HEK293 (cell line): Measurements from ENCODE around the gene NT5DC3.

ENCODE experiments used
- CTCF ChIA-PET: fragments of 350-600 bp; formaldehyde crosslinking; extraction: SDS; loops from one replicate; lab custom pipeline; 2021; ENCODE audit warnings: antibody characterized with exemption; lab: Yijun Ruan, JAX
- POLR2A ChIA-PET: fragments of 300-600 bp; formaldehyde crosslinking; extraction: SDS; loops from one replicate; lab custom pipeline; 2020; ENCODE audit warnings: antibody characterized with exemption, inconsistent platforms; lab: Yijun Ruan, JAX
- H3K27ac ChIP-seq: fragments of 200-500 bp; sonication (Bioruptor generic); 2 replicates; pipeline ENCODE4 v1.5.1; 2014; ENCODE audit warnings: low read depth, low read length, control low read depth, inconsistent platforms; ENCODE audit errors: extremely low read depth
- H3K36me3 ChIP-seq, 2 experiments: fragments of 200-500 bp in 1 of 2; sonication (Bioruptor generic) in 1 of 2; 1 replicate in 1 of 2; 2 replicates in 1 of 2; pipeline ENCODE4 v1.5.1; 2014 to 2017; ENCODE audit warnings: inconsistent platforms in 2 of 2, low read length in 2 of 2; ENCODE audit not compliant: control insufficient read depth in 2 of 2, insufficient read depth in 1 of 2
- H3K4me1 ChIP-seq: fragments of 200-500 bp; sonication (Bioruptor generic); 2 replicates; pipeline ENCODE4 v1.5.1; 2014; ENCODE audit warnings: mild to moderate bottlenecking, low read length, inconsistent platforms; ENCODE audit not compliant: control insufficient read depth, insufficient read depth
- H3K4me3 ChIP-seq: 2 replicates; pipeline ENCODE4 v1.5.1; 2011; ENCODE audit warnings: low read depth, mild to moderate bottlenecking, control low read depth, low read length, moderate library complexity
- H3K9me3 ChIP-seq: fragments of 200-500 bp; sonication (Bioruptor generic); 2 replicates; pipeline ENCODE4 v1.5.1; 2014; ENCODE audit warnings: low read depth, low read length, inconsistent platforms; ENCODE audit not compliant: control insufficient read depth, insufficient read depth
- CTCF ChIP-seq: fragments of 450-650 bp; formaldehyde crosslinking; IDR thresholded peaks from 2 replicates; pipeline ENCODE4 v1.5.1; 2016; ENCODE audit warnings: missing biosample characterization, missing genetic modification characterization
- ELK4 ChIP-seq: IDR thresholded peaks from 2 replicates; pipeline ENCODE4 v1.6.1; 2011; ENCODE audit warnings: mild to moderate bottlenecking, low read depth, low read length, borderline replicate concordance
- KLF9 ChIP-seq: fragments of 450-650 bp; formaldehyde crosslinking; IDR thresholded peaks from 2 replicates; pipeline ENCODE4 v1.5.1; 2016; ENCODE audit warnings: missing biosample characterization, missing genetic modification characterization, low read depth
- PRDM10 ChIP-seq: fragments of 450-650 bp; formaldehyde crosslinking; IDR thresholded peaks from 2 replicates; pipeline ENCODE4 v1.5.1; 2016; ENCODE audit warnings: missing biosample characterization, missing genetic modification characterization
- SCRT1 ChIP-seq: fragments of 450-650 bp; formaldehyde crosslinking; IDR thresholded peaks from 2 replicates; pipeline ENCODE4 v1.5.1; 2016; ENCODE audit warnings: missing biosample characterization, missing genetic modification characterization, borderline replicate concordance
- SCRT2 ChIP-seq: fragments of 450-650 bp; formaldehyde crosslinking; IDR thresholded peaks from 2 replicates; pipeline ENCODE4 v1.5.1; 2016; ENCODE audit warnings: missing biosample characterization, missing genetic modification characterization
- TSHZ1 ChIP-seq: fragments of 450-650 bp; formaldehyde crosslinking; IDR thresholded peaks from 2 replicates; pipeline ENCODE4 v1.5.1; 2016; ENCODE audit warnings: missing biosample characterization, missing genetic modification characterization, borderline replicate concordance
- ZBTB49 ChIP-seq: fragments of 450-650 bp; formaldehyde crosslinking; IDR thresholded peaks from 2 replicates; pipeline ENCODE4 v1.5.1; 2016; ENCODE audit warnings: missing biosample characterization, missing genetic modification characterization, low read depth
- ZNF157 ChIP-seq: fragments of 450-650 bp; formaldehyde crosslinking; IDR thresholded peaks from 2 replicates; pipeline ENCODE4 v1.5.1; 2016; ENCODE audit warnings: missing biosample characterization, missing genetic modification characterization
- ZNF18 ChIP-seq: fragments of 450-650 bp; formaldehyde crosslinking; IDR thresholded peaks from 2 replicates; pipeline ENCODE4 v1.5.1; 2016; ENCODE audit warnings: missing biosample characterization, missing genetic modification characterization
- ZNF239 ChIP-seq: fragments of 450-650 bp; formaldehyde crosslinking; IDR thresholded peaks from 2 replicates; pipeline ENCODE4 v1.5.1; 2016; ENCODE audit warnings: missing biosample characterization, missing genetic modification characterization
- ZNF423 ChIP-seq: fragments of 450-650 bp; formaldehyde crosslinking; IDR thresholded peaks from 2 replicates; pipeline ENCODE4 v1.5.1; 2016; ENCODE audit warnings: missing biosample characterization, missing genetic modification characterization
- ZNF654 ChIP-seq: fragments of 450-650 bp; formaldehyde crosslinking; IDR thresholded peaks from 2 replicates; pipeline ENCODE4 v1.5.1; 2016; ENCODE audit warnings: low read depth, missing biosample characterization, missing genetic modification characterization

Gene NT5DC3

GRCh38 chr12:103773109-103773910 is 67.7 kb downstream of the NT5DC3 start (continued):
- TF ChIP-seq ZNF18 (tag by site-specific recombination) = no peak
- no peak for TF ChIP-seq ZBTB49 (tag by site-specific recombination)
- no peak for TF ChIP-seq ZNF423 (tag by site-specific recombination)
- no peak for TF ChIP-seq ELK4
- TF ChIP-seq KLF9 = no peak

GRCh38 chr12:103772367-103773108 is 68.5 kb downstream of the NT5DC3 start:
- POLR2A ChIA-PET = no interaction called here
- TF ChIP-seq SCRT1 (tag by site-specific recombination) (peak; percentile 76; the same call in 1 of the 2 replicates), PRDM10 (tag by site-specific recombination) (no peak), ZNF239 (tag by site-specific recombination) (no peak), SCRT2 (tag by site-specific recombination) (peak; percentile 84)
- TF ChIP-seq, all 188 proteins: peak for 2
- Histone ChIP-seq H3K9me3 (no peaks in the 10 kb centered on the region), H3K27ac (no peak overlapping the region), H3K4me3 (no peak overlapping the region), H3K4me1 (peaks cover 2% of the 10 kb centered on the region; the same call in 1 of the 2 replicates), H3K36me3 (peaks cover 0 to 33% of the 10 kb centered on the region in 2 experiments; a peak in 2 of 3 replicates)
- CTCF ChIA-PET = interaction anchor here (0.7 to 4.9 kb wide), 3 partner anchors 98 to 337 kb away, joined by 3 to 43 read pairs (median 8); no protein-coding TSS in a partner anchor

GRCh38 chr12:103771466-103771865 is 69.6 kb downstream of the NT5DC3 start:
- Histone ChIP-seq H3K27ac (no peak overlapping the region), H3K4me1 (peaks cover 2% of the 10 kb centered on the region; the same call in 1 of the 2 replicates), H3K4me3 (no peak overlapping the region), H3K36me3 (peaks cover 0 to 27% of the 10 kb centered on the region in 2 experiments; a peak in 2 of 3 replicates), H3K9me3 (no peaks in the 10 kb centered on the region)
- POLR2A ChIA-PET = interaction anchor here (1.1 kb wide), 1 partner anchor 63 kb away, joined by 3 read pairs; no protein-coding TSS in a partner anchor
- TF ChIP-seq TSHZ1 (tag by site-specific recombination) (no peak), ZNF654 (tag by site-specific recombination) (peak; percentile 59), CTCF (tag by site-specific recombination) (peak; percentile 71), ZNF157 (tag by site-specific recombination) (no peak)
- CTCF ChIA-PET = interaction anchor here (0.6 to 4.9 kb wide), 15 partner anchors 9 to 338 kb away, joined by 3 to 43 read pairs (median 5); no protein-coding TSS in a partner anchor
